Gastrocnemius medialis (tissue), 4 donors: ENCODE measurements around the gene METAP1.

Source experiments
- POLR2A ChIP-seq, 2 donors: fragments of 450-650 bp; IDR thresholded peaks; one replicate each; pipeline ENCODE4 v1.6.1; 2017; ENCODE audit warnings: antibody characterized with exemption in 2 of 2, mild to moderate bottlenecking in 2 of 2, moderate library complexity in 2 of 2
- TF ChIP-seq, protein P1 (sequence below), 5 experiments: fragments of 450-650 bp in 3 of 5; fragments of 200-600 bp in 2 of 5; sonication (generic) in 2 of 5; IDR thresholded peaks in 4 of 5; conservative IDR thresholded peaks in 1 of 5; 1 replicate in 4 of 5; 2 replicates in 1 of 5; pipeline ENCODE4 v1.5.1; 2016 to 2019; ENCODE audit warnings: antibody characterized with exemption in 5 of 5, mild to moderate bottlenecking in 3 of 5, moderate library complexity in 3 of 5

DNA sequence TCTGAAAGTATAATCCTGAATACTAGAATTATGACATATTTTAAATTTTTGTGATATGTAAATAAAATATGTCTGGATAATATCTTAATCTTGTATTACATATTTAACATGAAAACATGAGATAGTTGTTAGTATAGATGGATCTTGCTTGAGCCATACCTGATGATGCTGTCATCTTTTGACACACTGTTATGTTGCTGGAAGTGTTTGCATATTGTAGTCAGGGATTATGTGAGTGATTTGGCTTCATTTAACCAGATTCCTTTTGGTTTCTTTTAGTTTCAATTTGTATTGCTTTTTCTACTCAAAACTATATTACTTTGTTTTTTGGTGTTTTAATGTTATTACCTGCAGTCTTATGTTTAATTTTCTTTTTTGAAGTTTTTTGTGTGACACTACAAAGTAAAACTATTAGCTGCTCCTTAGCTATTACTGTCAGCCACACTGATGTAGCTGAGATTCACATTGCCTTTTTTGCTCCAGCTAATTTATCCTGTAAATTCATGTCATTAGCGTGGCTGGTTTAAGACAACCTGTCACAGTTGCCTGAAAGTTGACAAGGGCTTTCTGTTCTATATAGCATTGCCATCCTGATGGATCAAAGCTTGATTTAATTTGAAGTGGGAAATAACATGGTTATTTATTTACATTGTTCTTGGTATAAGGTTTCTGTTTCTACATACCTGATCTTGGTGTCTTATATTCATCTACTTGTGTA lies 33.7 kb downstream of the METAP1 start:
- TF ChIP-seq, protein P1, sequence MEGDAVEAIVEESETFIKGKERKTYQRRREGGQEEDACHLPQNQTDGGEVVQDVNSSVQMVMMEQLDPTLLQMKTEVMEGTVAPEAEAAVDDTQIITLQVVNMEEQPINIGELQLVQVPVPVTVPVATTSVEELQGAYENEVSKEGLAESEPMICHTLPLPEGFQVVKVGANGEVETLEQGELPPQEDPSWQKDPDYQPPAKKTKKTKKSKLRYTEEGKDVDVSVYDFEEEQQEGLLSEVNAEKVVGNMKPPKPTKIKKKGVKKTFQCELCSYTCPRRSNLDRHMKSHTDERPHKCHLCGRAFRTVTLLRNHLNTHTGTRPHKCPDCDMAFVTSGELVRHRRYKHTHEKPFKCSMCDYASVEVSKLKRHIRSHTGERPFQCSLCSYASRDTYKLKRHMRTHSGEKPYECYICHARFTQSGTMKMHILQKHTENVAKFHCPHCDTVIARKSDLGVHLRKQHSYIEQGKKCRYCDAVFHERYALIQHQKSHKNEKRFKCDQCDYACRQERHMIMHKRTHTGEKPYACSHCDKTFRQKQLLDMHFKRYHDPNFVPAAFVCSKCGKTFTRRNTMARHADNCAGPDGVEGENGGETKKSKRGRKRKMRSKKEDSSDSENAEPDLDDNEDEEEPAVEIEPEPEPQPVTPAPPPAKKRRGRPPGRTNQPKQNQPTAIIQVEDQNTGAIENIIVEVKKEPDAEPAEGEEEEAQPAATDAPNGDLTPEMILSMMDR (IDR thresholded peaks at IDR 0.05 in 4 of 5, conservative IDR thresholded peaks at IDR 0.05 in 1 of 5) = no peak
- TF ChIP-seq POLR2A (IDR thresholded peaks at IDR 0.05) = no peak
